IMR-90 (cell line): ENCODE measurements around the gene SEMA3G. TPM values are rescaled to one million over a fixed set of nuclear protein-coding genes. Genes with fewer than 3 reads are reported as not detected.

Experiments
- ATAC-seq: fragments of 200-7000 bp; cut with Tn5 transposase; 2 replicates; pipeline ENCODE4 v1.9.1; 2020; ENCODE audit warnings: low read depth, mild to moderate bottlenecking, moderate library complexity
- BruUV-seq: library from RNA; stranded (reverse); fragments of 400-500 nt; replicated peaks from 2 replicates; lab custom pipeline; 2021; lab: Mats Ljungman, UMichigan
- CTCF ChIA-PET: fragments of 300-600 bp; formaldehyde crosslinking; extraction: SDS; loops from one replicate; lab custom pipeline; 2021; ENCODE audit warnings: antibody characterized with exemption; lab: Yijun Ruan, JAX
- POLR2A ChIA-PET: fragments of 300-600 bp; sonication (Branson Sonifier 250); formaldehyde crosslinking; loops from one replicate; lab custom pipeline; 2022; ENCODE audit warnings: antibody characterized with exemption; ENCODE audit not compliant: unreplicated experiment; lab: Charles Lee
- DNase-seq: peaks from one replicate; pipeline ENCODE4 v3.0.0; 2013
- H2AFZ ChIP-seq: replicated peaks from 2 replicates; pipeline ENCODE3; 2013; ENCODE audit warnings: low read length, mild to moderate bottlenecking; ENCODE audit not compliant: poor library complexity
- H2AK5ac ChIP-seq: 2 replicates; pipeline ENCODE4 v1.6.1; 2013; ENCODE audit warnings: low read depth, low read length, inconsistent platforms
- H2AK9ac ChIP-seq: replicated peaks from 2 replicates; pipeline ENCODE3; 2013; ENCODE audit warnings: mild to moderate bottlenecking, low read depth, low read length, moderate library complexity; ENCODE audit not compliant: poor library complexity
- H2BK120ac ChIP-seq: 2 replicates; pipeline ENCODE4 v1.6.1; 2013; ENCODE audit warnings: low read depth, low read length, inconsistent platforms
- H2BK15ac ChIP-seq: 3 replicates; pipeline ENCODE4 v1.6.1; 2013; ENCODE audit warnings: low read depth, low read length, inconsistent platforms
- H2BK20ac ChIP-seq: 2 replicates; pipeline ENCODE4 v1.6.1; 2013; ENCODE audit warnings: low read depth, mild to moderate bottlenecking, inconsistent platforms, low read length, moderate library complexity
- H2BK5ac ChIP-seq: 2 replicates; pipeline ENCODE4 v1.6.1; 2013; ENCODE audit warnings: mild to moderate bottlenecking, low read depth, low read length, inconsistent platforms; ENCODE audit not compliant: poor library complexity, severe bottlenecking
- H3K14ac ChIP-seq: replicated peaks from 2 replicates; pipeline ENCODE4 v1.6.1; 2013; ENCODE audit warnings: low read depth, low read length, inconsistent platforms
- H3K18ac ChIP-seq: 2 replicates; pipeline ENCODE4 v1.6.1; 2013; ENCODE audit warnings: low read depth, low read length, control low read depth
- H3K23ac ChIP-seq: 2 replicates; pipeline ENCODE4 v1.6.1; 2013; ENCODE audit warnings: low read depth, low read length, inconsistent platforms
- H3K27ac ChIP-seq: 2 replicates; pipeline ENCODE4 v1.5.1; 2013; ENCODE audit warnings: mild to moderate bottlenecking, control low read depth, low read length; ENCODE audit not compliant: insufficient read depth
- H3K27me3 ChIP-seq: 2 replicates; pipeline ENCODE4 v1.6.1; 2013; ENCODE audit warnings: low read length; ENCODE audit not compliant: control insufficient read depth, insufficient read depth
- H3K36me3 ChIP-seq: 2 replicates; pipeline ENCODE4 v1.6.1; 2013; ENCODE audit warnings: low read length, mixed read lengths; ENCODE audit not compliant: control insufficient read depth, insufficient read depth
- H3K4ac ChIP-seq: 2 replicates; pipeline ENCODE4 v1.6.1; 2013; ENCODE audit warnings: low read depth, low read length, inconsistent platforms
- H3K4me1 ChIP-seq: 2 replicates; pipeline ENCODE4 v1.6.1; 2013; ENCODE audit warnings: low read length, mixed read lengths; ENCODE audit not compliant: control insufficient read depth, insufficient read depth
- H3K4me2 ChIP-seq: 2 replicates; pipeline ENCODE4 v1.6.1; 2013; ENCODE audit warnings: low read depth, mild to moderate bottlenecking, control low read depth, low read length, moderate library complexity
- H3K4me3 ChIP-seq: 2 replicates; pipeline ENCODE4 v1.5.1; 2013; ENCODE audit warnings: low read depth, mild to moderate bottlenecking, control low read depth, low read length, moderate library complexity; ENCODE audit not compliant: insufficient read depth
- H3K56ac ChIP-seq: 2 replicates; pipeline ENCODE4 v1.6.1; 2013; ENCODE audit warnings: low read length, inconsistent platforms; ENCODE audit not compliant: insufficient read depth; ENCODE audit errors: extremely low read depth
- H3K79me1 ChIP-seq, 2 experiments: 2 replicates each; pipeline ENCODE4 v1.6.1; 2013; ENCODE audit warnings: low read length in 2 of 2, inconsistent platforms in 1 of 2, low read depth in 1 of 2
- H3K9ac ChIP-seq: 2 replicates; pipeline ENCODE4 v1.6.1; 2013; ENCODE audit warnings: low read depth, low read length, control low read depth
- H3K9me1 ChIP-seq: 2 replicates; pipeline ENCODE4 v1.6.1; 2013; ENCODE audit warnings: low read length, inconsistent platforms; ENCODE audit not compliant: insufficient read depth
- H3K9me3 ChIP-seq: 2 replicates; pipeline ENCODE4 v1.6.1; 2013; ENCODE audit warnings: low read length; ENCODE audit not compliant: control insufficient read depth, insufficient read depth
- H4K20me1 ChIP-seq: 2 replicates; pipeline ENCODE4 v1.6.1; 2013; ENCODE audit warnings: low read length, inconsistent platforms; ENCODE audit not compliant: insufficient read depth
- H4K5ac ChIP-seq: 2 replicates; pipeline ENCODE4 v1.6.1; 2013; ENCODE audit warnings: mild to moderate bottlenecking, low read depth, low read length, control low read depth
- H4K8ac ChIP-seq, 2 experiments: 2 replicates each; pipeline ENCODE4 v1.6.1; 2013; ENCODE audit warnings: low read depth in 2 of 2, low read length in 2 of 2, control low read depth in 1 of 2, inconsistent platforms in 1 of 2
- H4K91ac ChIP-seq: 2 replicates; pipeline ENCODE4 v1.6.1; 2013; ENCODE audit warnings: low read depth, low read length, inconsistent platforms; ENCODE audit not compliant: insufficient read depth
- CEBPB ChIP-seq: IDR thresholded peaks from 2 replicates; pipeline ENCODE4 v1.6.1; 2012; ENCODE audit warnings: low read depth, low read length, improper control_type of control experiment
- FOS ChIP-seq: fragments of 150-350 bp; IDR thresholded peaks from 2 replicates; pipeline ENCODE4 v1.6.1; 2016; ENCODE audit warnings: low read depth, low read length
- MXI1 ChIP-seq: IDR thresholded peaks from 2 replicates; pipeline ENCODE4 v1.6.1; 2012; ENCODE audit warnings: low read depth, mild to moderate bottlenecking, low read length, moderate library complexity, borderline replicate concordance
- NFE2L2 ChIP-seq: fragments of 150-350 bp; IDR thresholded peaks from 2 replicates; pipeline ENCODE4 v1.6.1; 2016; ENCODE audit warnings: low read depth, mild to moderate bottlenecking, low read length
- POLR2A ChIP-seq: IDR thresholded peaks from 2 replicates; pipeline ENCODE4 v1.6.1; 2012; ENCODE audit warnings: mild to moderate bottlenecking, low read depth, low read length
- RCOR1 ChIP-seq: IDR thresholded peaks from 2 replicates; pipeline ENCODE4 v1.6.1; 2012; ENCODE audit warnings: mild to moderate bottlenecking, low read length, improper control_type of control experiment; ENCODE audit not compliant: insufficient replicate concordance
- SMC3 ChIP-seq: fragments of 150-350 bp; IDR thresholded peaks from 2 replicates; pipeline ENCODE4 v1.6.1; 2016; ENCODE audit warnings: low read depth, mild to moderate bottlenecking, antibody characterized with exemption, low read length, moderate library complexity
- WGBS, 2 experiments: methylation state at CpG; one replicate each; pipeline versions ENCODE4 v1.1.5 to v1.1.7; 2013; ENCODE audit warnings: missing lambda C conversion rate in 2 of 2; ENCODE audit not compliant: insufficient read length in 1 of 2; ENCODE audit errors: extremely low coverage in 2 of 2; 5-methylcytosine and 5-hydroxymethylcytosine counted together
- dilution Hi-C: fragments of 300-500 bp; cut with HindIII; formaldehyde crosslinking; loops from one replicate; pipeline ENCODE4 v1.14.3; 2018; ENCODE audit warnings: low sequenced_read_pairs; ENCODE audit not compliant: unreplicated experiment
- in situ Hi-C: fragments of 300-500 bp; cut with MboI; formaldehyde crosslinking; loops from 3 replicates; pipeline ENCODE4 v1.14.3; 2019; ENCODE audit warnings: low sequenced_read_pairs, inconsistent platforms, mixed read lengths
- intact Hi-C: fragments of 100-400 bp; cut with micrococcal nuclease; formaldehyde crosslinking; loops from 2 replicates; pipeline ENCODE4 v1.10.0; 2022
- polyA plus RNA-seq, 3 experiments: library from polyadenylated mRNA; depleted of rRNA; stranded (reverse); fragments of >200 nt; gene quantifications; 2 replicates each; pipeline ENCODE4 v1.2.3, GENCODE V29; 2012; ENCODE audit warnings: low replicate concordance in 1 of 3
- total RNA-seq: library from RNA; depleted of rRNA; stranded (reverse); fragments of >200 nt; gene quantifications from 2 replicates; pipeline ENCODE4 v1.2.3, GENCODE V29; 2012
- TF ChIP-seq, protein P1 (sequence below): conservative IDR thresholded peaks from 2 replicates; pipeline ENCODE4 v1.5.1; 2012; ENCODE audit warnings: mild to moderate bottlenecking, low read depth, low read length, improper control_type of control experiment
- TF ChIP-seq, protein P2 (sequence below): fragments of 150-350 bp; IDR thresholded peaks from 2 replicates; pipeline ENCODE4 v1.6.1; 2016; ENCODE audit warnings: low read depth, mild to moderate bottlenecking, low read length, moderate library complexity, borderline replicate concordance

SEMA3G gene
- total and polyA plus RNA-seq, 2 of the 4 experiments (the other 2 are of a cell fraction): 0.07 TPM; not detected in 1

DNA sequence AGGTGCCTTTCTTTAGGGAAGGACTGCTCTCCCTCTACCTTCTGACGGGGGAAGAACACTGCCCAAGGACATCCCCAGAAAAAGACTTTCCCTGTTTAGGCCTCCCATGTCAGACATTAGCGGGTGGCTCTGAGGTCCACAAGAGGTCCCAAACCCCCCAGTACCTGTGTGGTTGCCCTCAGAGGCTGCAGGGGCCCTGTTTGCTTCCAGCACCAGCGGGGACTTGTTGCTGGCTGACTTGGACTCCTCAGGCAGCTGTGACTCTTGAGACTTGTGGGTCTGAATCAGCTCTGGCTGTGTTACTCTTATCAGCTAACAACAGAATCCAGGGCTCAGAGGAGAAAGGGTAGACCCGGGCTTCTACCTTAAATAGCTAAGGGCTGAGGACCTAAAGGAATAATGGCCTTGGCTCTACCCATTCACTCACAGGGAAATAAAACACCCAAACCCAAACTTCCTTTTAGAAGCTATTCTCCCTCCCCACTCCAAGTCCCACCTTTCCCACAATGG is 39.2 kb downstream of the SEMA3G start:
- Histone ChIP-seq H4K5ac (no peak overlapping the region), H4K20me1 (no peaks in the 10 kb centered on the region), H3K4me3 (no peak overlapping the region), H2BK120ac (no peak overlapping the region), H2BK20ac (no peak overlapping the region), H3K79me1 (peaks cover 20 to 37% of the 10 kb centered on the region in 2 experiments), H3K56ac (no peak overlapping the region), H3K18ac (no peak overlapping the region), H3K9me3 (no peaks in the 10 kb centered on the region), H2AK5ac (no peak overlapping the region), H3K27me3 (no peaks in the 10 kb centered on the region), H2BK15ac (no peak overlapping the region), H2AK9ac (no peak overlapping the region), H3K36me3 (peaks cover 68% of the 10 kb centered on the region), H2BK5ac (no peak overlapping the region), H3K9me1 (0 out of 2 replicates have a peak, but pooled peaks cover 5% of the 10 kb centered on the region), H3K23ac (no peak overlapping the region), H3K4me2 (no peak overlapping the region), H4K91ac (no peak overlapping the region), H3K14ac (no peak overlapping the region), H3K4ac (no peak overlapping the region), H3K9ac (no peak overlapping the region), H3K4me1 (peaks cover 8% of the 10 kb centered on the region; the same call in 1 of the 2 replicates), H4K8ac (no peak overlapping the region), H3K27ac (no peak overlapping the region), H2AFZ (no peak overlapping the region)
- 100% methylated on average over 1 of the region's 4 CpGs; no CpG with 5 or more reads in 1 of the 2 experiments for WGBS, 2 experiments
- DNase-seq: no peak
- in situ Hi-C loops (no loop called here), intact Hi-C loops (no loop called here), dilution Hi-C loops (no loop called here)
- POLR2A ChIA-PET: no interaction called here
- CTCF ChIA-PET: no interaction called here
- TF ChIP-seq FOS: no peak
- no peak for TF ChIP-seq POLR2A
- TF ChIP-seq NFE2L2: no peak
- TF ChIP-seq RCOR1: no peak
- TF ChIP-seq CEBPB: no peak
- no peak for TF ChIP-seq SMC3
- TF ChIP-seq, protein P1, sequence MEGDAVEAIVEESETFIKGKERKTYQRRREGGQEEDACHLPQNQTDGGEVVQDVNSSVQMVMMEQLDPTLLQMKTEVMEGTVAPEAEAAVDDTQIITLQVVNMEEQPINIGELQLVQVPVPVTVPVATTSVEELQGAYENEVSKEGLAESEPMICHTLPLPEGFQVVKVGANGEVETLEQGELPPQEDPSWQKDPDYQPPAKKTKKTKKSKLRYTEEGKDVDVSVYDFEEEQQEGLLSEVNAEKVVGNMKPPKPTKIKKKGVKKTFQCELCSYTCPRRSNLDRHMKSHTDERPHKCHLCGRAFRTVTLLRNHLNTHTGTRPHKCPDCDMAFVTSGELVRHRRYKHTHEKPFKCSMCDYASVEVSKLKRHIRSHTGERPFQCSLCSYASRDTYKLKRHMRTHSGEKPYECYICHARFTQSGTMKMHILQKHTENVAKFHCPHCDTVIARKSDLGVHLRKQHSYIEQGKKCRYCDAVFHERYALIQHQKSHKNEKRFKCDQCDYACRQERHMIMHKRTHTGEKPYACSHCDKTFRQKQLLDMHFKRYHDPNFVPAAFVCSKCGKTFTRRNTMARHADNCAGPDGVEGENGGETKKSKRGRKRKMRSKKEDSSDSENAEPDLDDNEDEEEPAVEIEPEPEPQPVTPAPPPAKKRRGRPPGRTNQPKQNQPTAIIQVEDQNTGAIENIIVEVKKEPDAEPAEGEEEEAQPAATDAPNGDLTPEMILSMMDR: no peak
- TF ChIP-seq, protein P2, sequence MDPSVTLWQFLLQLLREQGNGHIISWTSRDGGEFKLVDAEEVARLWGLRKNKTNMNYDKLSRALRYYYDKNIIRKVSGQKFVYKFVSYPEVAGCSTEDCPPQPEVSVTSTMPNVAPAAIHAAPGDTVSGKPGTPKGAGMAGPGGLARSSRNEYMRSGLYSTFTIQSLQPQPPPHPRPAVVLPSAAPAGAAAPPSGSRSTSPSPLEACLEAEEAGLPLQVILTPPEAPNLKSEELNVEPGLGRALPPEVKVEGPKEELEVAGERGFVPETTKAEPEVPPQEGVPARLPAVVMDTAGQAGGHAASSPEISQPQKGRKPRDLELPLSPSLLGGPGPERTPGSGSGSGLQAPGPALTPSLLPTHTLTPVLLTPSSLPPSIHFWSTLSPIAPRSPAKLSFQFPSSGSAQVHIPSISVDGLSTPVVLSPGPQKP: no peak
- no peak for TF ChIP-seq MXI1
- BruUV-seq: no TSS peak
- no peak for ATAC-seq
